ENCODE measurements around the gene ITSN1.
"Not testable (repeated sequence)": the region's sequence is repeated elsewhere in the genome, so short reads cannot be mapped to it uniquely, and the experiment has no call there.

The ITSN1 gene

GRCh38 chr21:33901412-33902288 lies 259.3 kb downstream of the ITSN1 start:
- no peak for DNase-seq

GRCh38 chr21:33902349-33902748 lies 260.0 kb downstream of the ITSN1 start:
- no peak for DNase-seq

- DNase-seq, result no peak
Observed at GRCh38 chr21:33904041-33904440, 261.7 kb downstream of the ITSN1 start.

- DNase-seq, result no peak
Observed at GRCh38 chr21:33908760-33909159, 266.5 kb downstream of the ITSN1 start.

GRCh38 chr21:33909756-33910155 lies 267.5 kb downstream of the ITSN1 start:
- no peak for DNase-seq

GRCh38 chr21:33914188-33914587 lies 271.9 kb downstream of the ITSN1 start:
- no peak for DNase-seq

- DNase-seq, result peak; percentile 88 to 97
Observed at GRCh38 chr21:33915368-33916199, 273.3 kb downstream of the ITSN1 start, which contains the start of gene ATP5PO. Gene ATP5PO, minus strand, starts transcription at chr21:33915804. Its CDS starts 41 bp downstream, at chr21:33915763.

- no peak for DNase-seq
Observed at GRCh38 chr21:33916200-33916567, 273.9 kb downstream of the ITSN1 start.

- no peak for DNase-seq
Observed at GRCh38 chr21:33917421-33917820, 275.1 kb downstream of the ITSN1 start.

GRCh38 chr21:33924079-33924765 lies 281.9 kb downstream of the ITSN1 start:
- DNase-seq, result peak; percentile 60 to 74

GRCh38 chr21:33924766-33925100 lies 282.4 kb downstream of the ITSN1 start:
- no peak for DNase-seq

GRCh38 chr21:33926248-33926647 lies 283.9 kb downstream of the ITSN1 start:
- DNase-seq, result not testable (repeated sequence)

- not testable (repeated sequence) for DNase-seq
Observed at GRCh38 chr21:33931052-33931798, 288.9 kb downstream of the ITSN1 start.

GRCh38 chr21:33931799-33932390 lies 289.6 kb downstream of the ITSN1 start:
- DNase-seq, result peak in 1 of 2 donors; percentile 61

- DNase-seq, result no peak
Observed at GRCh38 chr21:33932731-33933130, 290.4 kb downstream of the ITSN1 start.

- DNase-seq, result peak in 1 of 2 donors; percentile 40
Observed at GRCh38 chr21:33936301-33937038, 294.2 kb downstream of the ITSN1 start.

GRCh38 chr21:33937146-33937545 lies 294.8 kb downstream of the ITSN1 start:
- no peak for DNase-seq

- DNase-seq, result no peak
Observed at GRCh38 chr21:33937931-33938339, 295.6 kb downstream of the ITSN1 start.

- no peak for DNase-seq
Observed at GRCh38 chr21:33938381-33938780, 296.1 kb downstream of the ITSN1 start.

- no peak for DNase-seq
Observed at GRCh38 chr21:33939226-33939625, 296.9 kb downstream of the ITSN1 start.

- peak in 1 of 2 donors; percentile 92 for DNase-seq
Observed at GRCh38 chr21:33940164-33940880, 298.0 kb downstream of the ITSN1 start.

All from bone marrow (tissue), 2 donors.